HG03439 (cell line): ENCODE results near the gene SMG7.

Source experiments
- ATAC-seq: cut with Tn5 transposase; IDR thresholded peaks from one replicate; pipeline ENCODE4 v1.9.1; 2021; ENCODE audit warnings: mild to moderate bottlenecking, moderate library complexity; ENCODE audit not compliant: unreplicated experiment

Gene SMG7

DNA sequence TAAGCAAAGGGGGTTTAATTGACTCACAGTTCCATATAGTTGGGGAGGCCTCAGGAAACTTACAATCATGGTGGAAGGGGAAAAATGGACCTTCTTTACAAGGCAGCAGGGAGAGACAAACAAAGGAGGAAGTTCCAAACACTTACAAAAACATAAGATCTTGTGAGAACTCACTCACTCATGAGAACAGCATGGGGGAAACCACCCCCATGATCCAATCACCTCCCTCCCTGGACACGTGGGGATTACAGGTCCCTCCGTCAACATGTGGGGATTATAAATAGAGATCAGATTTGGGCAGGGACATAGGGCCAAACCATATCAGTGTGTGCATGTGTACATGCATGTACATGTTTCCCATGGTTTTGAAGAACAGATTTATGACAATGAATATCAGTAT, 5.5 kb upstream of the SMG7 start:
- no peak for ATAC-seq

DNA sequence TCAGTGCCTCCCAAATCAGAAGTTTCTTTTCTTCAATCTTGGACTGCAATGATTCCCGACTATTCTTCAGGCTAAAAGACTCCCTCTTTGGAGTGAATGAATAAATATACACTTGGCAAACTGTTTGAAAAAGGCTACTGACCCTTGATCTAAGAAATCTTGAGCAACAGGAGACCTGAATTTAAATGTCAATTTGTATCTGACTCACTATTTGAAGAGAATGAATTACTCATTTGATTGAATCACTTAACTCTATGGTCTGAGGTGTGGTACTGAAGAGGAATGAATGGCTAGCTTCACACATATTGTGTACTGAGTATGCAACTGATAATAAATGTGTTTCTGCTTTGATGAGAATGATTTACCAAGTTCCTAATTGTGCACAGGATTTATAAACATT, 4.6 kb upstream of the SMG7 start:
- no peak for ATAC-seq

DNA sequence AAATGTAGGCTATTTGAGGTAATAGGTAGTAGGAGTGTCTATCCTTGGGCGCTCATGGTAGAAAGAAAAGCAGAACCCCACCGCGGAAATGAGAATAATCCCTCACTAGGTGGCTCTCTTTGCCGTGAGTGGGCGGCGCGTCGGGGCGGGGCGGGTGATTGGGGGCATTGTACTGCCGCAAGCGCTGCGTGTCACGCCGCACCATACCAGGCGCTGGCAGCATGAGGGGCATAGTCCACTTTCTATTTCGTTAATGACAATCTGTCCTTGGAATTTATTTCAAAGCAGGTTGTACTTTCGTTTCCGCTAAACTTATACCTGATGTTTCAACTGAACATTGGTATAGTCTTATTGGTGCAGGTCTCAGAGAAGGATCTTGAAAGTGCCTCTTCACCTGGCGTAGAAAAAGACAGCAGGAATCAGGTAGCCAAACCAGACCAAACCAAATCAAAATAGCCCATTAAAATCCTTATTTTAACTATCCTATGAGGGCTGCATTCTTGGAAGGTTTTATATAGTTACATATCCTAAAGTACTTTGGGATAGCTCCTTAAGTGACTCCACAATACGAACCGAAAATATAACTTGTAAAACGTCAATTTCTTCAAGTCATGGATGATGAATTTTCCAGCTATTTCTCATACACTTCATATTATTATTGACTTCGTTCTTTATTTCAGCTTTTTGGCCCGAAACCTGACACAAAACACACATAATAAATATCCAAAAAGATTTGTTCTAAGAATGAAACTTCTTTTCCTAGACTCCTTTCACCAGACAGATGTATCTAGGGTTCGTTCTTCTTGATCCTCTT, 1.9 kb upstream of the SMG7 start:
- peak; percentile 35 for ATAC-seq

DNA sequence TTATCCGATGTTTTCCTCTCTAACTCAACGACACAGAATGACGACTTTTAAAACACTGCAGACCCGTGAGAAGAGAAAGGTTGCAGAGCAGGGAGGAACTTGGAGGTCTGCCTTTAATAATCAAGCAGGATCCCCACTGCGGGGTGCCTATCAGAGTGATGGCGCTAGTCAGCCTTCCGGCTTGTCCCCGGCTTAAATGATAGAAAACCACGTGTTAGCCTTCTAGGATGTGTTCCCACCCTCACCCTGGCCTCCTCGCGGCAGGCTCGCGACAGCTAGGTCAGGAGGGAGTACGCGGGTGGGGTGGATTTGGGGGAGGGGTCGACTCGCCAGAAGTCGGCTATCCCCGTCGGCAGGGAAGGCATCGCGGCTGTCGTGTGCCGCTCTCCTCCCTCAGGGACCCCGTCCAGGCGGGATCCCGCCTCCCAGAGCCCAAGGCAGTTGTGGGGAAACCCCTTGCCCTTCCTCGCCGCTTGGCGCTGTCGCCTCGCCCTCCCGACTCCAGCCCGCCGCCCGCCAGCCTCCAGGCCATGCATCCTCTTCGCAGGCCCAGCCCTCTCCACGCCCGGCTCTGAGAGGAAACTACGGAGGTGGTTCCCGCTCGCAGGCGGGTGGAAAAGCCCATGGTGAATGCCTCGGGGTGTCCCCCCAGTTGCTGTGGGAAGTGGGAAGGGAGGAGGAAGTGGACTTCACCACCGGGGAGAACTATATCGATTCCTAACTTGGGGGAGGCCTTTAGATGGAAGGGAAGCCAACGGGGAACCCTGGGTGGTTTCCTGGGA, 1.1 kb upstream of the SMG7 start:
- ATAC-seq = peak; percentile 27

DNA sequence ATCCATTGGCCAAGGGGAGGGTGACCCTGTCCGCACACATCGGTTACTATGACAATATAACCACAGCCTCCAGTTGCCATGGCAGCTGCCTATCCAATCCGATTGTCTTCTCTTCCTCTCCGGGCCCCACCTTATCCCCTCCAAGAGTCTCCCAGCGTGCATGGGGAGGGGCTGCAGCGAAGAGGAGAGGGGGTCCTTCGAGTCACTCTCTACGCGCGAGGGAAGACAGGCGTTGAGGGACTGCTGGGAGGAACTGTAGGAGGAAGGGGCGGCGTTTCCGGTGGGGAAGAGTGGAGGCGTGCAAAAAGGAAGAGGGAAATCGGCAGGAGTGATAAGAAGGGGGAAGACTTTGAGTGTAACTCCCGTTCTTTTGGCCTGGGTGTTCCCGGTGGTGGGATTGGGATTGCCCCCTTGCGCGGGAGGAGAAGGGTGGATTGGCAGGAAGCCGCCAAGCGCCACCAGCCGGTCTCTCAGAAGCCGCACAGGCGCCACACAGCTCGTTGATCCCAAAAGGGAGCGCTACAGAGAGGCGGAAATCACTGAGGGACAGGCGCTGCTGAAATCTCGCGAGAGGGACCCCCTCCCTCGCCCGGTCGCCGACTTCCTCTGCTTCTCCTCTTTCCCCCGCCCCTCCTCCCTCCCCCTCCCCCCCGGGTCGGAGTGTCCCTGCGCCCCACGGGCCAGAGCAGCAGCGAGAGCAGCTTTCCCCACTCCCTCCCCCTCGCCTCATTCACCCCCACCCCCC, 384 bp upstream of the SMG7 start:
- ATAC-seq = peak; percentile 50

DNA sequence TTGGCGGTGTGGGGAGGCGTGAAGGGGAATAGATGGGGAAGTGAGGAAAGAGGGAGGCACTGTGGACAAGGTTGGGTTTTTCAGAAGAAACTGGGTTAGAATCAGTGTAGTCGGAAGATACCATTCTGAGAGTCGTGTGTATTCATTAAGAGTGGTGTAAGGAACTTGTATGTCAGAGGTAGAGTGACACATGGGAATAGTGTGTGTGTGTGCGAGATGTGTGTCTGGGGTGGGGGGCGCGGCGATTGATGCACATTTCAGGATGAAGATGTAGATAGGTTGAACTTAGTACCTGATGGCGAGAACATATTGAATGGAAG, 878 bp downstream of the SMG7 start:
- no peak for ATAC-seq

DNA sequence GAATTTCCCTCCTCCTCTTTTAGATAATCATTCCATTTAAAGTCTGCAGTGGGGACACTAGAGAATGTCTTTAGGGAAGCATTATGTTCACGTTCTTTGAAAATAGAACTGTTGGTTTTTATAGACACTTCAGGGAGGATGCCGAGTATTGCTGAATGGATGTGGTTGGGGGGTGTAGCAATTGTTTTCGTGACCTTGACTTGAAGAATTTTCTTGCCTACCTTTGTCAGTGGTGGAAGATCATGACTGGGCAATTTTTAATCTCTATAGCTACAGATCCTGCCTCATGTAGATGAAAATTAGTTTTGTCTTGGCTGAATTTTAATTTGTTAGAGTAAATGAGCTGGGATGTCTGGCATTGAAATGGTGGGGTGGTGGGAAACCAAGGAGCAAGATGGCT, 3.8 kb downstream of the SMG7 start:
- ATAC-seq = no peak

DNA sequence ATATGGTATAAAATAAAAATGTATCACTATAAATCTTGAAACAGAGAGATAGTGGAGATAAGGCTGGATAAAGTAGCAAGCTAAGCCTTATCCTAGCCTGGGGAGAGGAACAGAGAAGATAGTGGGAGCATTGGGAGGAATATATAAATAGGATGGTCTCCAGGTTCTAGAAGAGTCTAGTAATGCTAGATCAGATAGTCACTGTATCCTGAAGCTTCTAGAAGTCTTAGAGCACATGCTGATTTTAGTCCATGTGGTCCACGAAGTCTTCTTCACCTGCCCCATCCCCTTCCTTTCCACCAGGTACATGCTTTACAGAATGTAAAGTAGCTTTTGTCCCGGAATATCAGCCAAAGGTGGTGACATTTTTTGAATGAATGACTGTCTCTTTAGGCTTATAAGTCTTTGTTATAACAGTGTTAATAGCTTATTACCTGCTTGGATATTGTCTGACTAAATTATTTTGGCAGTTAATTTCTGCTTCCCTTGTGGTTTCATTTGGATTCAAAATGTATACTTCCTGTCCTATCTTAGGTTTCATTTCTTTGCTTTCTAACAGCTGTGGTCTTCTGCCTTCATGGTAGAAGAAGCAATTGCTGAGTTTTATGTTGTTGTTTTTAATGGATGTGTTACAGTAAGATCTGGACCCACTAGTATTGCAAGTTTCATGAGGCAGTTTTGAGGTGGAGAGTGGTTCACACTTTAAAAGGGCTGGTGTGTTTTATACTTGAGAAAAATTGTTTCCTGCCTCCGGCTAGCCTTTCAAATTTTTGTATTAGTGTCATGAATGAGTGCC, 5.9 kb downstream of the SMG7 start:
- ATAC-seq = no peak

DNA sequence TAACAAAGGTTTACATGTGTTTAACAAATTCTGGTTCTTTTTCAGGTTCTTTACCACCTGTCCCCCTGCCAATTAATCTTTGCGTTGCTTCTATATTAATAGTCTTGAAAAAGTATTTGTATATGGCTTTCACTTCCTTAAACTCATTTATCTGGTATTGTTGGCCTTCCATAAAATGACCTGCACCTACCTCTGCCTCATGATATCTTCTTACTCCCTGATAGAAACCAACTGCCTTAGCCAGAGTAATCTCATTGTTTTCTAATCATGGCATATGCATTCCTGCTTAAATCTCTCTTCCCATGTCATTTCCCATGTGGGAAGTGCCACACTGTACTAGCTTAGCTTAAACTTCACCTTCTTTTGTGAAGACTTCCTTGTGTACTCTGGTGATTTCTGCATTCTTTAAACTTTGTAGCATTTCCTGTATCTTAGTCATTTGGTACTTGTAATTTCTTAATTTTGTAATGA, 8.7 kb downstream of the SMG7 start:
- peak; percentile 59 for ATAC-seq

DNA sequence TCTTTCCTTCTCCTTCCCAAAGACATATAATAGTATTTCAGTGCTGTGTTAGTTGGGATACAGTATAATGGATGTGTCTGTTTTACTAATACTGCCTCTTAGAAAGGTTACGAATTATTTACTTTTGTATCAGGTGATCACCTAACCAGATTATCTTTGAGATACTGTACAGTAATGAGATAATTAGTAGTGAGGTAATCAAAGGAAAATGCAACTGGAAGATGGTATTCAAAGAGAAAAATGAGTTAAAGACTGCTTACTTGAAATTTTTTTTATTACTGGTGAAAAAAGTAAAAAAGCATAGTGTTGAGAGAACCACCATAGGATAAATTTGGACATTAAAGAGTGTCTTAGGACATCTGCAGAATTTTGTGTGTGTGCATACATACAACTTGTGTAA, 10.9 kb downstream of the SMG7 start:
- ATAC-seq = no peak

DNA sequence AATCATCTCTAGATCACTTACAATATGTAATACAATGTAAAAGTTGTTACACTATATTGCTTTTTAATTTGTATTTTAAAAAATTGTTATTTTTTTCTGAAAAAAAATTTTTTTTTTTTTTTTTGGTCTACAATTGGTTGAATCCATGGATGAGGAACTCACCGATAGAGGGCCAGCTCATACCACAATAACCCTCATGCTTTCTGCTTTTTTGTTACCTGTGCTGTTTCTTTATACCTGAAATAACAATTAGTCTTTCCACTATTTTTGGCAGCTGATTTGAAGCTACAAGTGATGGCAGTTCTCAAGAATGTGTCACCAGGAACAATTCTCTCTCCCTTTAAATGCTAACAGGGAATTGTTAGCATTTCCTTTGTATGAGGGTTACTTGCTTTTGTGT, 12.0 kb downstream of the SMG7 start:
- ATAC-seq = no peak

DNA sequence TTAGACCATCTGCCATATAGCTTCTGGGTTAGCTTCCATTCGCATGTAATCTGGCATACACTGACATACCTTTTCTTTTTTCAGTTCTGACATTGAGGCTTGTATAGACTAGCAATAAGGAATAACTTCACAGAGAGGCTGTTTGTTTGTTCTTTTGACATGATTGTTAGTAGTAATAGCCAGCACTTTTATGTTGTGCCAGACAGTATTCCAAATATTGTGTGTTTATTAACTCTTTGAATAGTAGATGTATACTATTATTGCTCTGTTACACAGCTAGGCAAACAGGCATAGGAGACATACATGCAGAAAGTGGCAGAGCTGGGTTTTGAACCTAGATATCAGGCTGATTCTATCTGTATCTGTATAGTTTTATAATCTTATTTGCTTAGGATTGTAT, 12.6 kb downstream of the SMG7 start:
- ATAC-seq = no peak

DNA sequence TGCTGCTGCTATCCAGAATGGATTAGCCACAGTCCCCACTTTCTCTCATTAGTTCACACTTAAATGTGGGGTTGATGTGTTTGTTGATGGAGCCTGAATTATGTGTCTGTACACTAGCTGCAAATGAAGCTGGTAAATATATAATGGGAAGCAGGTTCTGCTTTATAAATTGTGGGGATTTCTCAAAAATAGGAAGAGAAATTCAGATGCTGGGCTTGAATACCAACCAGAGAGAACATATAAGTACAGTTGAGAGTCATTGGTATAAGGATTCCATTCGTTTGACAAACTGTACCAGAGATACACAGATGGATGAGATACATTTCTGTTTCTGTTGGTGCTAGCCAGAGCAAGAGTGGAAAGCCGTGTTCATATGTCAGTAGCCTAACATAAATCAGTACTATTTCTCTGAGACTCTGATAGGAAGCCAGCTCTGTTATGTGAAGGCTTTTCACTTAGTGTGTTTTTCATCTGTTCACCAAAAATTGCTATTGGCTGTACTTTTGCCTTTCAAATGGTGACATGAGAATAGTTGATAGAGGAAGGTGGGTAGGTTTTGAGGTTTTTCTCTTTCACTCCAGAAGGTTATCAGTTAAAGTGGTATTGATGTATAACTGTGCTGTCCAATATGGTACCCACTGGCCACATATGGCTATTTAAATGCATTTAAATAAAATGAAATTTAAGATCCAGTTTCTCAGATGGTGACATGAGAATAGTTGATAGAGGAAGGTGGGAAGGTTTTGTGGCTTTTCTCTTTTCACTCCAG, 15.6 kb downstream of the SMG7 start:
- no peak for ATAC-seq

DNA sequence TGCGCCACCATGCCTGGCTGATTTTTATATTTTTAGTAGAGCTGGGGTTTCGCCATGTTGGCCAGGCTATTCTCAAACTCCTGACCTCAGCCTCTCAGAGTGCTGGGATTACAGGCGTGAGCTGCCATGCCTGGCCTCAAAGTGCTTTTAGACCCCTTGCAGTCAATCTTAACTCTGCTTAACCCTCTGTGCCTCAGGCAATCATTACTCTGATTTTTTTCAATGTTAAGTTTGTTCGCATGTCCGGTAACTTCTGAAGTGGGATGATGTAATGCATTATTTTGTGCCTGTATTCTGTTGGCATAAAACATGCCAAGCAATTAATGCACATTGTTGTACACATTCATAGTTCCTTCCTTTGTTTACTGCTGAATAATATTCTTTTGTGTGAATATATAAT, 18.6 kb downstream of the SMG7 start:
- no peak for ATAC-seq

DNA sequence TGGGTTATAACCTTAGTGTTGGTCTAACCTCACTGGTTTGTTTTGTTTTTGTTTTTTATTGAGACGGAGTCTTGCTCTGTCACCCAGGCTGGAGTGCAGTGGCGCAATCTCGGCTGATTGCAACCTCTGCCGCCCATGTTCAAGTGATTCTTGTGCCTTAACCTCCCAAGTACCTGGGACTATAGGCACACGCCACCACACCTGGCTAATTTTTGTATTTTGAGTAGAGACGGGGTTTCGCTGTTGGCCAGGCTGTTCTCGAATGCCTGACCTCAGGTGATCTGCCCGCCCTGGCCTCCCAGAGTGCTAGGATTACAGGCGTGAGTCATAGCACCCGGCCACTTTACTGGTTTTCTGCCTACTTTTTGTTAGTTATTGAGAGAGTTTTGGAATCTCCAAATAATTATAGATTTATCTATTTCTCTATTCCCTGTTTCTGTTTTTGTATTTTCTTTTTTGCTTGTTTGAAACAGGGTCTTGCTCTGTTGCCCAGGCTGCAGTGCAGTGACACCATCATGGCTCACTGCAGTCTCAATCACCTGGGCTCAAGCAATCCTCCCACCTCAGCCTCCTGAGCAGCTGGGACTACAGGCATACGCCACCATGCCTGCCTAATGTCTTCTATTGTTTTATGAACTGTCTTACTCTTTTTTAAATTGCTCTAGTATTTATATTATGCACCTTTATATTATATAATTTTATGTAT, 21.4 kb downstream of the SMG7 start:
- ATAC-seq = no peak

DNA sequence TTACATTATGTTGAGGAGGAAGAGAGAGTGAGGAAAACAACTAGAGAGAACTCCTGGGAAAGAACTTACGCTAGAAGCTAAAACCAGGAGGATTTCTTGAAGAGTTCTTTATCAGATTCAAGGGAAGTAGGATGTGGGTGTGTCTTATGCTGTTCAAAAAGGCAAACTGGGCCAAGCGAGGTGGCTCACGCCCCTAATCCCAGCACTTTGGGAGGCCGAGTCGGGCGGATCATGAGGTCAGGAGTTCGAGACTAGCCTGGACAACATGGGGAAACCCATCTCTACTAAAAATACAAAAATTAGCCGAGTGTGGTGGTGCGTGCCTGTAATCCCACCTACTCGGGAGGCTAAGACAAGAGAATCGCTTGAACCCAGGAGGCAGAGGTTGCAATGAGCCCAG, 23.1 kb downstream of the SMG7 start:
- no peak for ATAC-seq

DNA sequence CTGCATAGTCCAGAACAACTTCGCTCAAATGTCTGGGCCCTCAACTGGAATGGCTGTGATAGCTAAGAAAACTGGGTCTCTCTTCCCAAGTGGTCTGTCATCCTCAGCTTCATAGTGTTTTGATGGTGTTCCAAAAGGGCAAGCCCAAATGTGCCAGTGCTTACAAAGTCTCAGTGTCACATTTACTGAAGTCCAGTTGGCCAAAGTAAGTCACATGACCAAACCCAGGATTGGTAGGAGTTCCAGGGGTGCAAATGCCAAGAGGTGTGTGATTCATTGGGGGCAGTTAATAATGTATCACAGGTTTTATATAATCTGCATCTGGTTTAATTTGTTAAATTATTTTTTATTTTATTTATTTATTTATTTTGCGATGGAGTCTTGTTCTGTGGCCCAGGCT, 24.9 kb downstream of the SMG7 start:
- ATAC-seq = no peak

DNA sequence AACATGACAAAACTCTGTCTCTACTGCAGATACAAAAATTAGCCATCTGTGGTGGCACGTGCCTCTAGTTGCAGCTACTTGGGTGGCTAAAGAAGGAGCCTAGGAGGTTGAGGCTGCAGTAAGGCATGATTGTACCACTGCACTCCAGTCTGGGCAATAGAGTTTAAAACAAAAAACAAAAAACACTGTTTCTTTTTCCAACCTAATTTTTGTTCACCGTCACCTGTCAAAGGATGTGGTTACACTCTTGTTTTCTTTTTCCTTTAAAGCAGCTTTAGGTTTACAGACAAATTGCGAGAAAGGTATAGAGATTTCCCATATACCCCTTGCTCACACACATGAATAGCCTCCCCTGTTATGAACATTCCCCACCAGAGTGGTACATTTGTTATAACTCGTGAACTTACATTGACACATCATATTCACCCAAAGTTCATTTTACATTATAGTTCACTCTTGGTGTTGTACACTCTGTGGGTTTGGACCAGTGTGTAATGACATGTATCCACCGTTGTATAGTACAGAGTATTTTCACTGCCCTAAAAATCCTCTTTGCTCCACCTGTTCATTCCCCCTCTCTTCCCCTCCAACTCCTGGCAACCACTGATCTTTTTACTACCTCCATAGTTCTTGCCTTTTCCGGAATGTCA, 26.2 kb downstream of the SMG7 start:
- ATAC-seq = no peak

DNA sequence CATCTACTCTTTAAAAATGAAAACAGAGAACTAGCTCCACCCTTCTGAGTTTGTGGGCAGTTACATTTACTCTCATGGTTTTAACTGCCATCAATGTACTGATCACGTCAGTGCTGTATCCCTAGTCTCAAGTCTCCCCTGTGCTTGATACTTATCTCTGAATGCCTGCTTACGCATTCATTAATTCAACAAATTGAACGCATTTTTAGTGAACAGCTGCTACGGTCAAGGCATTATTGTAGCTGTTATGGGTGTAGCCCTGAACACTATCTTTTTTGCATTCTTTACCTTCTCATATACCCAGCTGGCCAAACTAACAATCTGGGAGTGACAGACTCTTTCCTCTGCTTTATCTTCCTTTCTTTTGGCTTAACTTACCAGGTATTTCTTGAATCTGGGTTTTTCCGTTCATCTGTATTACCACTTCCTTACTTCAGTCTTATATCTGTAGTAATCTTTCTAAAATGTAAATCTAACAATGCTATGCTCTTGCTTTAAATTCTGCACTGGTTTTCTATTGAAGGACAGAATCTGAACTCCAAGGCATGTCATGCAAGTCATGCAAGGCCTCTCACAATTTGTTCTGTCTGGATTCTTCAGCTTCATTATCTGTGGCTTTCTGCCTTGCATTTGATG, 33.3 kb downstream of the SMG7 start:
- ATAC-seq = no peak
